CD4-positive, alpha-beta T cell treated with Interleukin-6 at 100 ng/mL for 8 hours (primary cell): Measurements from ENCODE around the gene TRMT11.
"Not testable (repeated sequence)": the region's sequence is repeated elsewhere in the genome, so short reads cannot be mapped to it uniquely, and the experiment has no call there.

Experiments
- DNase-seq: peaks from one replicate; pipeline ENCODE4 v3.0.0-alpha.2; 2020; ENCODE audit warnings: mixed read lengths, low spot score

Gene TRMT11

GRCh38 chr6:126047648-126048047 lies 61.3 kb downstream of the TRMT11 start:
- DNase-seq, result no peak

DNA sequence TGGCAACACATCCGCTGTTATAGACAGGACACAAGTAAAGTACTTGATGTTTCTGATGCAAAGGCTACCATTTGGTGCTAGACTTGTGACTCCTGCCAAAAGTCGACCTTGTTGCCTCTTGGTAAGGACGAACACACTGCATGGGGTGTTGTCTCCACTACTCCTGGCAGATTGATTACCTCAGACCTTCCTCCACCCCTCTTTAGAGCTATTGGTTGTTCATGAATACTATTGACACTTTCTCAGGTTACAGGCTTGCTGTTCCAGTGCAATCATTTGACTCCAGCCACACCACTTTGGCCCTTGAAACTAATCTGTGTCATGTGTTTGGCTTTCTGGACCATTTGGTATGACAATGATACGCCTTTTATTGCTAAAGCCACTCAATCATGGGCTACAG lies 62.3 kb downstream of the TRMT11 start:
- DNase-seq, result no peak

DNA sequence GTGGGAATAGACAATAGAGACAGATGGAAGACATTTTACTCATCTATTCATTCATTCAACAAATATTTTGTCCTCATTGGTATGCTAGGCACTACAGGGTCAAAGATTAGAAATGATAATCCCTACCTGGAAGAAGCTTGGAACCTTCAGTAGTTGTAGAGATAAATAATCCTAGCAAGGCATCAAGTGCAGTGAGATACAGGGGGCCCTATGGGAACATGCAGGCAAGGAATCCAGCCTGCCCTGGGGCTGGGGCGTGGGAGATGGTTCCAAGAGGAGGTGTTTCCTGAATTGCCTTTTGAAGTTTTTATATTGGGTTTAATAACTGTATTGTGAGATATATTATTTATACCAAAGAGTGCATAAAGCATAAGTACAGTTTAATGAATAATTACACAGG lies 64.5 kb downstream of the TRMT11 start:
- DNase-seq, result no peak

DNA sequence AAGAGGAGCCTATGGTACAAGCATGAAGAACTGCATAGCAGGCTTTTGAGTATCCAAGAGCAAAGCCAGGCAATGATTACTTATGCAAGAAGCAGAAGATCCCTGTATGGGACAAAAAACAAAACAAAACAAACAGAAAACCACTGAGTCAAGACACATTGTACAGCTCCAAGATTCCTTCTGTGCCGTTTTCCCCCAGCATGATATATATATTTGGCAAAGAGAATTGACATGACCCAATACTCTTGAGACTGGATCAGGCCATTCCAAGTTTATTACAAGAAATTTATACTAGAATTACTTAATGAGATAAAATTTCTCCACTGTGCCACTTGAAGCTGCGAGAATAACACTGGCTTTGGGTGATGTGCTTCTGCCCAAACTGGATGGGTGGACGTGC lies 65.5 kb downstream of the TRMT11 start:
- DNase-seq, result no peak

GRCh38 chr6:126052485-126052884 lies 66.1 kb downstream of the TRMT11 start:
- no peak for DNase-seq

- DNase-seq, result no peak
These were observed 67.9 kb downstream of the TRMT11 start for GRCh38 chr6:126054258-126054702.

- DNase-seq, result no peak
These were observed 68.5 kb downstream of the TRMT11 start for GRCh38 chr6:126054802-126055201.

GRCh38 chr6:126055449-126055848 lies 69.1 kb downstream of the TRMT11 start:
- DNase-seq, result no peak

DNA sequence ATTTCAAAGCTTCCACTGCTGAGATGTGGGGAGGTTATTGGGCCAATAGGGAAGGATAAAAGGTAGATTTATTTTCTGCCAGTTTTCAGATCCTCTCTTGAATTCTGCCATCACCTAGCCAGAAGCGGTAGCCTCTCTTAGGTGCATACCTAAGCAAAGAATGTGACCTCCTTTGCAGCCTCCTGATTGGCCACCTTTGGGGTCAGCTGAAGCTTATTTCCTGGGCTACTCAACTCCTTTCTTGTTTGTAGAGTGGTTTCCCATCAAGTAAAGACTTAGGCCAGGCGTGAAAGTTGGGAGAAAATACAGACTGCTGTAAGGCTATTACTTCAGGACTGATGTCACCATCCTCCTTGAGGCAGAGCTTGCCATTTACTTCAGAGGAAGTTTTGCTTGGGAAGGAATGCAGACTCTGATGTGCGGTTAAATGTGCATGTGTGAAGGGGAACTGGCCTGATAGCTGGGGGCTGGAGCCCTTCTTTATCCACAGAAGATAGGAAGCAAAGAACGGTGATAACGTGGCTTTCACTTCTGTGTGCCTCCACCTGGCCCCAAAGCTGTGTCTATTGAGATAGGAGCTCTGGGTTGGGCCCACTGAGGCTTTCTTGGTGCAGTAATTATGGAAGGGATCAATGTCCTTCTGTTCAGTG lies 70.1 kb downstream of the TRMT11 start:
- no peak for DNase-seq

DNA sequence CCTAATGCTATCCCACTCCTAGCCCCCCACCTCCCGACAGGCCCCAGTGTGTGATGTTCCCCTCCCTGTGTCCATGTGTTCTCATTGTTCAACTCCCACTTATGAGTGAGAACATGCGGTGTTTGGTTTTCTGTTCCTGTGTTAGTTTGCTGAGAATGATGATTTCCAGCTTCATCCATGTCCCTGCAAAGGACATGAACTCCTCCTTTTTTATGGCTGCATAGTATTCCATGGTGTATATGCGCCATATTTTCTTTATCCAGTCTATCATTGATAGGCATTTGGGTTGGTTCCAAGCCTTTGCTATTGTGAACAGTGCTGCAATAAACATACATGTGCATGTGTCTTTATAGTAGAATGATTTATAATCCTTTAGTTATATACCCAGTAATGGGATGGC lies 71.7 kb downstream of the TRMT11 start:
- not testable (repeated sequence) for DNase-seq

- DNase-seq, result no peak
These were observed 74.1 kb downstream of the TRMT11 start for GRCh38 chr6:126060400-126060799.

- no peak for DNase-seq
These were observed 77.3 kb downstream of the TRMT11 start for GRCh38 chr6:126063512-126064146.

- DNase-seq, result no peak
These were observed 78.0 kb downstream of the TRMT11 start for GRCh38 chr6:126064257-126064747.

DNA sequence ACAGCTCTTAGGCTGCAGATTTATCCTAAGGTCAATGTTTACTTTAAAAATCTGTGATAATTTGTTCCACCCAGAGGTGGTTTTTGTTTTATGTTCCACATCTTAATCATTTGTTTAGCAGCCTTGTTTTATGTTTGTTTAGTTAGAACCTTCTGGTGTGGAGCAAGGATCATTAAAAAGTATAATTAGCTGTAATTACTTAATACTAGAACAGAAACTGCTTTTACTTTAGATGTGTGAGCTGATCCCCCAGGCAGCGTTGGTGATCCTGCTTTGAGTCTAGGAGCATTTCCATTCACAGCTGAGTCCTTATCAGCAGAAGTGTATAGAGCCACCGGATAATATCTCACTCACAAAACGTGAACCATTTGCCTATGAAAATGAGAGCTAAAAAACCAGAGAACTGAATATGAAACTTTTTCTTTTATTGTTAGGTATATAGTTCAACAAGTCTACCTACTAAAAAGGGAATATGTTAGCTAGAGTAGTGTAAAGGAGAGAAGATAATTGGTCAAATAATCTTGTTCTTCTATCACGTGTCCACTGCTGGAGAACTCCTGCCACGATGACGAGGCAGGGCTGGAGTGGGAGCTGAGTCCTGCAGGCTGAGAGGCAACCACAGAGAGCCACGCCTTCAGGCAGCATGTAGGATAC lies 78.5 kb downstream of the TRMT11 start:
- no peak for DNase-seq

- DNase-seq, result no peak
These were observed 80.0 kb downstream of the TRMT11 start for GRCh38 chr6:126066053-126067048.

DNA sequence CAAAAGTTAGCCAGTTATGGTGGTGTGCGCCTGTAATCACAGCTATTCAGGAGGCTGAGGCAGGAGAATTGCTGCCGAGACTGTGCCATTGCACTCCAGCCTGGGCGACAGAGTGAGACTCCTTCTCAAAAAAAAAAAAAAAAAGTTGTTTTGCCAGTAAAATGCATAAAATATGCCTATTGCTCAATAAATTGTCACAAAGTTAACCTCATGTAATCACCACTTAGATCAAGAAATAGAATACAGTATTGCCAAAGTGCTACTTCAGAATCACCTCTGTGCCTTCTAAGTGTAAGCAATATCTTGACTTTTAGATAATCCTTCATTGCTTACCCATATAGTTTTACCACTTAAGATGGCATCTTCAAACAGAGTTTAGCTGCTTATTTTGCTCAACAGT lies 80.7 kb downstream of the TRMT11 start:
- no peak for DNase-seq

DNA sequence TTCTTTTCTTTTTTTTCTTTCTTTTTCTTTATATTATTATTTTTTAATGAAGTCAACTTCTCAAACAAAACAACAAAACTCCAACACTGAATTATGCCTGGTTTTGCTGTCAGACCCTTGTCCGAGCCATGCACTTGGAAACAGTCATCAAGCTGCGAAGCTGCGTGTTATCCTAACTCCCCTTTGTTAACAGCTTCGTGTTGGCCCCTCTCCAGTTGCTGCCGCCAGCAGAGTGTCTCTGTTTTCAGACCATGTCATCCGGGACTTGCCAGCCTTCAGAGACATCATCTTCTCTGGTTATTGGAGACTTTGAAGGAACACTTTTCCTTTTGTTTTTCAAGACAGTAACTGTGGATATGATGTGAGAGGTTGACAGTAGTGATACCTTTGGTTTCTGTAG lies 83.1 kb downstream of the TRMT11 start:
- no peak for DNase-seq

GRCh38 chr6:126071000-126071647 lies 84.8 kb downstream of the TRMT11 start:
- DNase-seq, result no peak

GRCh38 chr6:126072172-126072571 lies 85.8 kb downstream of the TRMT11 start:
- DNase-seq, result no peak

- DNase-seq, result no peak
These were observed 86.5 kb downstream of the TRMT11 start for GRCh38 chr6:126072834-126073233.

DNA sequence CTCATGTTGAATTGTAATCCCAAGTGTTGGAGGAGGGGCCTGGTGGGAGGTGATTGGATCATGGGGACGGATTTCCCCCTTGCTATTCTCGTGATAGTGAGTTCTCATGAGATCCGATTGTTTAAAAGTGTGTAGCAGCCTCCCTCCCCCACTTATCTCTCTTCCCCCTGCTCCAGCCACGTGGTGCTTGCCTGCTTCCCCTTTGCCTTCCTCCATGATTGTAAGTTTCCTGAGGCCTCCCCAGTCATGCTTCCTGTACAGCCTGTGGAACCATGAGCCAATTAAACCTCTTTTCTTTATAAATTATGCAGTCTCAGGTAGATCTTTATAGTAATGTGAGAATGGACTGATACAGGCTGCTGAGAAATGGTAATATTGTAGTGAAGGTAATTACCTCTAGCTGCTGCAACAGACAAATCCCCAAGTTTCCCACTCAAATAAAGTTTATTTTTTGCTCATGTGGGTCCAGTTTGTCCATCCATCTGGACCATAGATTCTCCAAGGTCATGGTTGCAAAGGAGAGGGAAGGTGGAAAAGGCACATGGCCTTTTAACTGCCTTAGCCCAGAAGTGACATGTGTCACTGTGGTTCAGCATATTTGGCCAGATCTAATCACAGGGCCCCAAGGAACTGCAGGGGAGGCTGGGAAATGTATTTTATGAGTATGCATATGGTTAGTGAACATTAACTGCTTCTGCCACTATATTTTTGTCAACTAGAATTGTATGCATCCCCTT lies 89.2 kb downstream of the TRMT11 start:
- DNase-seq, result no peak
